Common myeloid progenitor, CD34-positive (primary cell): ENCODE data around the gene CARD19.
"Not testable (repeated sequence)": the region's sequence is repeated elsewhere in the genome, so short reads cannot be mapped to it uniquely, and the experiment has no call there.

Source experiments
- CTCF ChIA-PET: fragments of 350-600 bp; sonication (Branson Sonifier 250); formaldehyde crosslinking; loops from one replicate; lab custom pipeline; 2021; ENCODE audit warnings: antibody characterized with exemption; lab: Charles Lee
- POLR2A ChIA-PET: fragments of 350-600 bp; sonication (Branson Sonifier 250); formaldehyde crosslinking; loops from one replicate; lab custom pipeline; 2021; ENCODE audit warnings: antibody characterized with exemption; lab: Charles Lee
- DNase-seq, 3 donors: peaks; one replicate each; pipeline versions ENCODE4 v3.0.0 to v3.0.0-alpha.2; 2013
- H3K27ac ChIP-seq, 2 experiments: 1 replicate in 1 of 2; 2 replicates in 1 of 2; pipeline ENCODE4 v1.7.0; 2013; ENCODE audit warnings: inconsistent platforms in 2 of 2, low read length in 2 of 2, mild to moderate bottlenecking in 2 of 2, low read depth in 1 of 2, moderate library complexity in 1 of 2; ENCODE audit not compliant: severe bottlenecking in 2 of 2, insufficient read depth in 1 of 2, poor library complexity in 1 of 2
- H3K27me3 ChIP-seq, 5 experiments: replicated peaks in 2 of 5; 1 replicate in 3 of 5; 2 replicates in 2 of 5; pipeline versions ENCODE4 v1.6.1 to v1.7.0; 2013; ENCODE audit warnings: low read length in 4 of 5, mild to moderate bottlenecking in 2 of 5, moderate library complexity in 2 of 5, inconsistent platforms in 1 of 5; ENCODE audit not compliant: insufficient read depth in 5 of 5, control insufficient read depth in 4 of 5
- H3K36me3 ChIP-seq, 4 experiments: 1 replicate in 2 of 4; 2 replicates in 2 of 4; pipeline versions ENCODE4 v1.6.1 to v1.7.0; 2013; ENCODE audit warnings: low read length in 3 of 4, control low read depth in 1 of 4, mild to moderate bottlenecking in 1 of 4; ENCODE audit not compliant: control insufficient read depth in 4 of 4, insufficient read depth in 4 of 4
- H3K4me1 ChIP-seq, 4 experiments: 1 replicate in 3 of 4; 2 replicates in 1 of 4; pipeline versions ENCODE4 v1.6.1 to v1.7.1; 2013; ENCODE audit warnings: low read length in 3 of 4, mild to moderate bottlenecking in 3 of 4, control low read depth in 1 of 4, inconsistent platforms in 1 of 4, moderate library complexity in 1 of 4; ENCODE audit not compliant: control insufficient read depth in 4 of 4, insufficient read depth in 4 of 4; ENCODE audit errors: control extremely low read depth in 1 of 4
- H3K4me3 ChIP-seq, 7 experiments: 1 replicate in 4 of 7; 2 replicates in 3 of 7; pipeline versions ENCODE4 v1.5.1 to v1.7.0; 2013; ENCODE audit warnings: mild to moderate bottlenecking in 7 of 7, low read length in 6 of 7, moderate library complexity in 6 of 7, inconsistent platforms in 2 of 7, low read depth in 2 of 7, control low read depth in 1 of 7; ENCODE audit not compliant: insufficient read depth in 4 of 7, control insufficient read depth in 1 of 7; ENCODE audit errors: extremely low read depth in 1 of 7
- H3K9me3 ChIP-seq, 5 experiments: 1 replicate in 4 of 5; 2 replicates in 1 of 5; pipeline versions ENCODE4 v1.6.1 to v1.7.1; 2013; ENCODE audit warnings: low read length in 4 of 5, mild to moderate bottlenecking in 2 of 5, inconsistent platforms in 1 of 5, low read depth in 1 of 5, moderate library complexity in 1 of 5; ENCODE audit not compliant: control insufficient read depth in 4 of 5, insufficient read depth in 2 of 5; ENCODE audit errors: control extremely low read depth in 1 of 5
- WGBS: methylation state at CpG from one replicate; pipeline ENCODE4 v1.1.5; 2013; ENCODE audit not compliant: insufficient coverage; 5-methylcytosine and 5-hydroxymethylcytosine counted together

The CARD19 gene

DNA sequence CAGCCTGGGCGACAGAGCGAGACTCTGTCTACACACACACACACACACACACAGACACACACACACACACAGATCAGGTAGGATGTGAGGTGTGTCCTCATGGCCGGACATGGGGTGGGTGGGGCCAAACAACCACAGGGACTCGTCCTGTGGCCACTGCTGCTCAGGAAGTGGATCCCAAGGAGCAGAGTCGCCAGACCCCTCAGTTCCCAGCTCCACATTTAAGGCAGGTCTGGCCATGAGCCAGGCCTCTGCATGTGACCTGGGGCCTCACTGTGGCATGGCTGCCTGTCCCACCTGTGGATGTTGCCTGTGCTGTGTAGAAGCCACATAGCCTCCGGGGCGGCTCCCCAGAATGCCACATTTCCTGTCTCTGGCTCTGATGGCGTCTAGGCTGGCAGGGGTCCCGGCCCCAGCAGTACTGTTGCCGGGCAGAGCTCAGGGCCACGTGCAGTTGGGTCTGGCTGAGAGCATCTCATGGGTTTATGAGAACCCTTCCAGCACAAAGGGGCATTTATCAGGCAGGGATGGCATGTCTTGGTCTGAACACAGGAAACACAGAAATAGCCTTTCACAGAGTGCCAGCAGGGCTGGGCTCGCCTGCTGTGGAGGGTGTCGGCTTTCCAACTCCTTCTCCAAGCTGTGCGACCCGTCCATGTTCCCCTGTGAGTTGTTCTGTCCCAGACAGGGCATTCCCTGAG, 48.0 kb downstream of the CARD19 start:
- WGBS: 16% methylated on average over 12 of the region's 15 CpGs
- Histone ChIP-seq H3K4me1 (peaks cover 6 to 47% (median 24%) of the 10 kb centered on the region in 4 experiments), H3K9me3 (peaks cover 0 to 5% (median 0%) of the 10 kb centered on the region in 5 experiments), H3K4me3 (peak overlapping the region in 1 of 7 experiments; percentile 42), H3K27ac (no peak overlapping the region), H3K36me3 (no peaks in the 10 kb centered on the region), H3K27me3 (no peaks in the 10 kb centered on the region)
- POLR2A ChIA-PET: interaction anchor here (0.5 to 1.8 kb wide), 5 partner anchors 10 to 782 kb away, joined by 3 to 7 read pairs (median 3); partner anchors contain the start of gene NINJ1
- CTCF ChIA-PET: interaction anchor here (0.8 to 2.1 kb wide), 10 partner anchors 10 to 184 kb away, joined by 3 to 15 read pairs (median 4); partner anchors contain the start of gene NINJ1
- peak; percentile 75 to 93 (median 89) for DNase-seq

DNA sequence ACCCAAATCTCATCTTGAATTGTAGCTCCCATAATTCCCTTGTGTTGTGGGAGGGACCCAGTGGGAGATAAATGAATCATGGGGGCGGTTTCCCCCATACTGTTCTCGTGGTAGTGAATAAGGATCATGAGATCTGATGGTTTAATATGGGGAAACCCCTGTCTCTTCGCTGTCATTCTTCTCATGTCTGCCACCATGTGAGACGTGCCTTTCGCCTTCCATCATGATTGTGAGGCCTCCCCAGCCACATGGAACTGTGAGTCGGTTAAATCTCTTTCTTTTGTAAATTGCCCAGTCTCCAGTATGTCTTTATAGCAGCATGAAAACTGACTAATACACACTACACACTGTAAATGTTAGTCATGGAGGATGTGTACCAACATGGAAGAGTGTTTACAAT, 50.7 kb downstream of the CARD19 start:
- H3K27me3 ChIP-seq, POLR2A ChIA-PET, H3K27ac ChIP-seq, H3K9me3 ChIP-seq, H3K4me3 ChIP-seq, H3K36me3 ChIP-seq: not testable (repeated sequence)
- CTCF ChIA-PET: interaction anchor here (0.7 to 2.4 kb wide), 3 partner anchors 7 to 38 kb away, joined by 3 to 5 read pairs (median 3); no protein-coding TSS in a partner anchor
- 88% methylated on average over 3 of the region's 6 CpGs for WGBS
- H3K4me1 ChIP-seq: peaks cover 6 to 29% (median 16%) of the 10 kb centered on the region in 4 experiments
- DNase-seq: peak in 1 of 3 donors; percentile 56

DNA sequence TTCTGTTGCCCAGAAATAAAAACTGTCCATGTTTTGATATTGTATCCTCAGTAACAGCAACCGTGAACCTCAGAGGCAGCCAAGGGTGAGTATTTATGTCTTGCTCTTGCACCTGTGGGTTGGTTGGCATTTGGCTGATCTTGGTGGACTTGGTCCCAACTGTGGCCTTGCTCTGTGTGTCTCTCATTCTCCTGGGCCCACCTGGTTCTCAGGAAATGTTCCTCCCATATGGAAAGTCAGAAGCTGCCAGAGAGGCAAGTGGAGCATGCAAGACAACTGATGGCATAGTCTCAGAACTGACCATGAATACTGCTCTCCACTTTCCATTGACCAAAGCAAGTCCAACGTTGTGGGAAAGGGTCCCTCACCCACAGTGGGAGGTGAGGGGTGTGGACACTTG, 51.6 kb downstream of the CARD19 start:
- POLR2A ChIA-PET: no interaction called here
- Histone ChIP-seq H3K27me3 (no peaks in the 10 kb centered on the region), H3K4me1 (peaks cover 6 to 23% (median 16%) of the 10 kb centered on the region in 4 experiments), H3K36me3 (no peaks in the 10 kb centered on the region), H3K9me3 (peaks cover 0 to 5% (median 0%) of the 10 kb centered on the region in 5 experiments), H3K27ac (no peak overlapping the region), H3K4me3 (no peak overlapping the region)
- 100% methylated on average over 1 of the region's 2 CpGs for WGBS
- DNase-seq: no peak
- CTCF ChIA-PET: no interaction called here

DNA sequence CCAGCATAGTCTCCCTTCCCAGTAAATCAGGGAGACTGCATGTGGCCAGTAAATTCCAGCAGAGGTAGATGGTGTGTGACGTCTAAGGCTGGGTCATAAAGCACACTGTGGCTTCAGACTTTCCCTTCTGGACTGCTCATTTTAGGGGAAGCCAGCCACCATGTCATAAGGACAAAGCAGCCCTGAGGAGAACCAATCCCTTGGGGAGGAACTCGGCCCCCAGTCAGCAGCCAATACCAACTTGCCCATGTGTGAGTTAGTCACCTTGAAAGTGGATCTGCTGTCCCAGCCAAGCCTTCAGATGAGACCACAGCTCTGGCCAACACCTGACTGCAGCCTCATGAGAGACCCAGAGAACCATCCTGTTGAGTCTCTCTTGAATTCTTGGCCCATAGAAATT, 52.7 kb downstream of the CARD19 start:
- Histone ChIP-seq H3K27me3 (no peaks in the 10 kb centered on the region), H3K4me3 (no peak overlapping the region), H3K4me1 (peaks cover 6 to 14% (median 13%) of the 10 kb centered on the region in 4 experiments), H3K27ac (no peak overlapping the region), H3K36me3 (no peaks in the 10 kb centered on the region), H3K9me3 (peaks cover 0 to 5% (median 0%) of the 10 kb centered on the region in 5 experiments)
- ChIA-PET CTCF (no interaction called here), POLR2A (no interaction called here)
- no peak for DNase-seq
- WGBS: 92% methylated on average over 2 of the region's 2 CpGs

DNA sequence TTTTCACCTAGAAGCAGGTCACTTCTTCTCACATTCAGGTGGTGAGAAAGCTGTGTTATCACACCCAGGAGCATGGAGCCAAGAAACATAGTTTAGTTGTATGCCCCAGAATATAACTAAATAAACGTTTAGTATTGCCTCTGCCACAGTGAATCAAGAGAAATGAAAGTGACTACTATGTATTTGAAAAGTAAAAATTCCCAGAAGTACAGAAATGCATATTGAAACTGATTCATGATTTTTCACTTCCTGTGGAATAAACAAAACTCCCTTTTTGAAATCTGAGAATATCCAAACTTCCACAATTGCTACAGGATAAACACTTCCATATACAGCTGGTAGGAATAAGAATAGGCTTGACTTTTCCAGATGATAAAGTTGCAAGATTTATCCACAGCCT, 53.3 kb downstream of the CARD19 start:
- Histone ChIP-seq H3K27me3 (no peaks in the 10 kb centered on the region), H3K4me1 (peaks cover 5 to 7% (median 6%) of the 10 kb centered on the region in 4 experiments), H3K9me3 (peaks cover 0 to 5% (median 0%) of the 10 kb centered on the region in 5 experiments), H3K36me3 (no peaks in the 10 kb centered on the region), H3K27ac (no peak overlapping the region), H3K4me3 (no peak overlapping the region)
- ChIA-PET CTCF (interaction anchor here (1.5 to 1.6 kb wide), 2 partner anchors 10 to 20 kb away, joined by 4 to 5 read pairs; no protein-coding TSS in a partner anchor), POLR2A (no interaction called here)
- WGBS: no CpG with 5 or more reads among the region's 1 CpG
- no peak for DNase-seq

DNA sequence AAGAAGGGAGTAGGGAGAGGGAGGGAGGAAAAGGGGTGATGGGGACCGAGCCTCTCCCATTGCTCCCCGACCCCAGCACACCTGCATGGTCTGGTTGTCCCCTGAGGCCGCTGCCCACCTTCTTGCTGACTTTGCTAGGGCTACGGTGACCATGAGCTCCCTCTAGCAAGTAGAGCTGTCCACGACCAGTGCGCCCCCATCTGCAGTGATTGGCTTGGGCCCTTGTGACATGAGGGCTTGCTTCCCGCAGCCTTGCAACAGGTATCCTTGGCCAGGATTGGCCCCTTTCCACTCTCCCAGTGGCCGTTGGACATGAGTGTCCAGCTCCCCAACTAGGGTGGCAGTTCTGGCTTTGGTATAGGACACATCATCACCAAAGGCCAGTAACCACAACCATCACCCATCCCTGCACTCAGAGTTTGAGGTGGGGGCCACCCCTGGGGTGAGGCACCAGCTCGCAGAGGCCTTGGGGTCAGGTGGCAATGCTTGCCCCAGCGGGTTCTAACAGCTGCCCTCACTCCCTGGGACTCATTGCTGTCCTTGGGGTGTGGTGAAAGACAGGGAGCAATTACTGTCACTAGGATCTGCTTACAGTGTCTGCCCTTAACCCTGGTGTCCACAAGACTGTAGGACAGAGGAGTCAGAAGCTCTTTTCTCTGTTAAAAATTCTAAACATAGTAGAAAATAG, 55.2 kb downstream of the CARD19 start:
- Histone ChIP-seq H3K9me3 (peaks cover 0 to 5% (median 0%) of the 10 kb centered on the region in 5 experiments), H3K4me3 (no peak overlapping the region), H3K4me1 (no peaks in the 10 kb centered on the region), H3K27me3 (no peaks in the 10 kb centered on the region), H3K27ac (no peak overlapping the region), H3K36me3 (no peaks in the 10 kb centered on the region)
- 94% methylated on average over 10 of the region's 10 CpGs for WGBS
- ChIA-PET CTCF (interaction anchor here (0.6 to 1.6 kb wide), 4 partner anchors 8 to 162 kb away, joined by 3 to 6 read pairs (median 5); no protein-coding TSS in a partner anchor), POLR2A (no interaction called here)
- DNase-seq: no peak
